NK-92 treated with Interleukin-12 subunit alpha and Interleukin-12 subunit beta, amount 100 ng/mL, for 24 hours (cell line): ENCODE data around the gene ANKH.

Experiments
- DNase-seq: peaks from one replicate; lab custom pipeline; 2025; lab: John Stamatoyannopoulos, UW

Gene ANKH

DNA sequence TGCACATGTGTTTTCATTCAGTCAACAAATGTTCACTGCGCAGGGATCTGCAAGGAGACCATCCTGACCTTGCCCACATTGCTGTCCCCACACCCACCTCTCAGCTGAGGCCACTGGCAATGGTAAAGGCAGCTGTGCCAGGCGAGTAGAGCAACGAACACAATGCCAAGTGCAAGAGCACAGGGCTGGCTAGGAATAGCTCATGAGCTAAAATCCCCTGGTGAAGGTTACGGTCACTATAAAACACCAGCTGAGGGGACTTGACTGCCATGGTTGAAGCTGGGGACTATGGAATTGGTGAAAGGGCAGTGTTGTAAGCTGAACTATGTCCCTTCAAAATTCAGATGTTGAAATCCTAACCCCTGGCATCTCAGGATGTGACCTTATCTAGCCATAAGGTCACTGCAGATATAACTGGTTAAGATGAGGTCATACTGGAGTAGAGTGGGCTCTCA is 111.0 kb downstream of the ANKH start:
- DNase-seq, result no peak

GRCh38 chr5:14759744-14760547 is 111.6 kb downstream of the ANKH start:
- DNase-seq, result no peak

DNA sequence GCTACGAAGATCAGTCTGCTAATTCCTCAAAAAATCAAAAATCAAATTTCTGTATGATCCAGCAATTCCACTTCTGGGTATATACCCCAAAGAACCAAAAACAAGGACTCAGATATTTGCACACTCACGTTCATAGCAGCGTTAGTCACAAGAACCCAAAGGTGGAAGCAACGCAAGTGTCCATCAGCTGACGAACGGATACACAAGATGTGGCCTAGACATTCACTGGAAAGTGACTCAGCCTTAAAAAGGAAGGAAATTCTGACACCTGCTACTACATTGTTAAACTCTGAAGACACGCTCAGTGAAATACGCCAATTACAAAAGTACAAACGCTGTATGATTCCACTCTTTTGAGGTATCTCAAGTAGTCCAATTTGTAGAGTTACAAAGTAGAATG is 113.7 kb downstream of the ANKH start:
- no peak for DNase-seq

DNA sequence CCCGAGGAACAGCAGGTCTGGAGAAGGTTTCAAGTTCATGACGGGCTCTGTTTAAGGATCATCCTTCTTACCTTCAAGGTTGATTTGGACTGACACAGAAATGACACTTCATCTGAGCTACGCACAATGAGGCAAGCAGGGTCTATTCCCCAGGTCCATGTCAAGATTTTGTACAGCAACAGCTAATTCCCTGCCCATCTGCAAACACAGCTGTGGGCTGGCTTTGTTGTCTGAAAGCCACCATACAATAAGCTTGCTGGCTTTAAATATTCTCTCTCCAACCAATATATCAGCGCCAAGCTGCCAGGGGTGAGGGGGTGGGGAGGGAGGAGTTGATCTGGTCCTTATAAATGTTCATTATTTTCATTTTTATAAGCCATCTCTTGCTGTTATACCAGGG is 115.1 kb downstream of the ANKH start:
- DNase-seq, result no peak

DNA sequence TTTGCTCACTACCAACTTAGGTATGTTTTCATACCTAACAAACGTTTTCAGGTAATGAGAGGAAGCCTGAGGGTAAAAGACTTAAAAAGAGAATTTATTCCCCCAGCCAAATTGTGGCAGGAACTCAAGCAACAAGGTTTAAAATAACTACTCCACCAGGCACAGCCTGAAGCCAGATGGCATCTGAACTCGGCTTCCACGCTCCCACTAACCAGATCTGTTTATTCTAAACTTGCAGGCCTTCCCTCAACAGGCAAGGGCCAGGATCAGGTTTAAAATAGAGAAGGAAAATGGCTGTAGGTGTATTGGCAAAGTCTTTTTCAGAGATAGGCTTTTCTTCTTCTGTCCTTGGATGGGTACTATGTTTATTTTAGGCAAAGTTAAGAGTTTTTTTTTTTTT is 117.6 kb downstream of the ANKH start:
- no peak for DNase-seq

DNA sequence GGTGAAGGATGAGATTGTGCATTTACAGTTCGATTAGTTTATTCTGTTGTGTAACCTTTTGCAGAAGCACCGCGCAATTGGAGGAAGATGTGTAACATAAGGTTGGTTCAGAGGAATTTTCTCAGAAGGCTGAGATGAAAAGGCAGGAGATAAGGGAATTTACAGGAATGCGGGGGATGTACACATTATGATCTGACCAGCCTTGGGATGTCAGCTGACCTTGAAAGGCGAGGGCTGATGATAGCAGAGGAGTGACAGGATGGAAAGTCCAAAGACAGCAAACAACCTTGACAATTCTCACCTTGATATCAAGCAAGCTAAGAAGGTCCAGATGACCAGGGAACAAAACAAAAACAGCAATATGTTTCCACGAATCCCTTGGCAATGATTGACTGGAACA is 118.3 kb downstream of the ANKH start:
- DNase-seq, result no peak

- no peak for DNase-seq
These were observed 119.0 kb downstream of the ANKH start for GRCh38 chr5:14752497-14753071.

GRCh38 chr5:14750712-14751111 is 120.9 kb downstream of the ANKH start:
- DNase-seq, result no peak

GRCh38 chr5:14749579-14750101 is 121.9 kb downstream of the ANKH start:
- DNase-seq, result no peak

GRCh38 chr5:14748180-14748900 is 123.2 kb downstream of the ANKH start:
- no peak for DNase-seq

DNA sequence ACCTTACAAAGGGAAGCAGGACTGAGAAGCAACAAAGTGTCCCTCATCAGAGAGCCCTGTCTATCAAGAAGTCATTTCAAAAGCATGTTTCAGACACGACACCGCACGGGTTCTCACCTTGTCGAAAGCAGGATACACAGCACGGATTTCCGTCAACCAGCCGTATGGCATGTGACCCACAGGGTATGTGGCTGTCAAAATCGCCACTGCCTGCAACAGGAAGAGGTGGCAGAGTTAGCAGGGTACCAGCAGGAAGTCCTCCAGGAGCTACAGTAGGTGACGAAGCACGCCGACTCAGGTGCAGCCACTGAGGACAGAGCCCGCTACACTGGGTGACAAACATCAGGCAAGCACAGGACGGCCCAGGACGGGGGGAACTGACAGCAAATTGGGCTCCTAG is 125.8 kb downstream of the ANKH start:
- DNase-seq, result no peak

- DNase-seq, result no peak
These were observed 126.4 kb downstream of the ANKH start for GRCh38 chr5:14745188-14745563.

- no peak for DNase-seq
These were observed 127.0 kb downstream of the ANKH start for GRCh38 chr5:14744296-14745187.

DNA sequence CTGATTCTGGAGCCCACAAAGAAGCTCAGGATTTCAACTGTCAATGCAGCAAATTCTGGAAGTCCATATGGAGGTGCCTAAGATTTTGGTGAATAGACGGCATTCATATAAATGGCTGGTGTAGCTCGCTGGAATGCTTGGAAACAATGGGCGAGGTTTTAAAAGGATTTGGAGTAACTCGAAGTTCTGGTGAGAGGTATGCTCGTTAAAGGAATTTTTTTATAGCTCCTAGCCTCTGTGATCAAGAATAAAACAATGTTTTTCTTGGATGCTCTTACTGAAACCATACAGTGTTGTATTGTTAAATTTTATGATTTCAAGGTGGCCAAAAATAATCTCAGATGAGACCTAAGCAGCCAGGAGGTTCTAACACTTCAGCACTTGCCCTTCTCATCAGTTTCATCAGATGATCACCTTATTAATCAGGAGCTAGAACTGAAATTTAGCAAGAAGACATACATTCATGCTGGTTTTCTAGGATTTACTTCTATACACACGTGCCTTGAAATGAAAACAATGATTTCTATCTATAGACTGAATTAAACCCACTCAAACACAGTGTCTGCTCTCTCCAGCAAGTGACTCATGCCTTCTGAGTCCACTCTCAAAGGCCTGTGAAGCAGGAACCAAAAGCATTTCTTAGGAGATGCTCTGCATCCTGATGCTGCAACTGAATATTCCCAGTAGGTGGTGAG is 127.8 kb downstream of the ANKH start:
- no peak for DNase-seq

GRCh38 chr5:14742498-14742897 is 129.1 kb downstream of the ANKH start:
- no peak for DNase-seq

DNA sequence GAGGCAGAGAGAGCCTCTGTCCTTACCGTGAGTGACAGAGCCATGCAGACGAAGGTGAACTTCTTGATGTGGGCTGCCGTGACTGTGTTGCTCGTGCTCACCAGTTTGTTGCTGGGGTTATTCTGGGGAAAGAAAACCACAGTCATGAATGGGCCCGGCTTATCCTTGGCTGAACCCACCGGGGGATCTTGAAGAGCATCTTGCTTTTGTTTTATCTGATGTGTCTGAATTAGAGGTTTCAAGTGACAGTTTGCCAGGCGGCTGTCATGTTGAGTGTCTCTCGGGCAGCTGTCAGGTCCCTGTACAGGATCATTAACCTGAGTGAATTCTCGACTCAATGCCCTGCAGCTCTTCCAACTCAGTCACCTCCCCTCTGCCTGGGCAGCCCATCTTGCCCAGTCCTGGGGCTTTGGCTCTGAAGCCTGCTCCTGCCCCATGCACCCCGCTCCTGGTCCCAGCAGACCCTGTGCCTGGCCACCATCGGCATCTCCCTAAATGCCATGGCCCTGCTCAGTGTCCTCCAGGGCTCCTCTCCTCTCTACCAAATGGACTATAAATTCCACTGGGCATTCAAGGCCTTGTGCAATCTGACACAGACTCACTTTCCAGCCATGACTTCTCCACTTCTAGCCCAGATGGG is 129.7 kb downstream of the ANKH start:
- DNase-seq, result no peak

DNA sequence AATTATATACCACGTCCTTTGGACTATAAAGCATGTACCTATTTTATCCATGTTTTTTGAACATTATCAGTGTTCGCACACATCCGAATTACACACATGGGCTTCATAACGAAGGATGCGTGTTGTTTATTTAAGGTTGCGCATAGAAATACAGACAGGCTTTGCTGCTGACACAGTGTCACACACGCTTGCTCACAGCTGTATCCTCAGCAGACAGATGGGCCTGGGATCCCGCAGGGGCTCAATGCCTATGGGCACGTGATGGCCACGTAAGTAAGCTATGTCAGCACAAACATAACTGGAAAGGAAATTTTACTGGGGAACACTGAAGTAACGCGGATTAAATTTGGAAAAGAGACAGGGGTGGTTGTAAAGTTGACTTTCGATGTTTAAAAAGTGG is 130.4 kb downstream of the ANKH start:
- DNase-seq, result no peak

DNA sequence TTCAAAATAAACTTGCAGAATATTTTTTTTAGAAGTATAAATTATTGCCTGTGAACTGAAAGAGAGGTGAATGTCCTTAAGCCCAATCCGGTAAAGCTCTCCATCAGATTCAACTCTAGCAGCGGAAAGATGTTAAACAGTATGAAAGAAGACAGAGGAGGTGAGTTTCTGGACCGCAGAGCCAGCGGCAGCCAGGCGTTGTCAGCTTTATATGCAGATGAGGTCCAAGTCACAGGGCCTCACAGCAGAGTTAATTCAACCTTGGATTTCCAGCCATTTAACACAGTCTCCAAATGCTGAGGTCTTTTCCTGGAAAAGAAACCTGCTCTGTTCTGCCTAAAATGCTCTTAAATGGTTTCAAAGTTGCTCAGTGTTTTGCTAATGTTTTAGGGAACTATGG is 131.6 kb downstream of the ANKH start:
- DNase-seq, result no peak

DNA sequence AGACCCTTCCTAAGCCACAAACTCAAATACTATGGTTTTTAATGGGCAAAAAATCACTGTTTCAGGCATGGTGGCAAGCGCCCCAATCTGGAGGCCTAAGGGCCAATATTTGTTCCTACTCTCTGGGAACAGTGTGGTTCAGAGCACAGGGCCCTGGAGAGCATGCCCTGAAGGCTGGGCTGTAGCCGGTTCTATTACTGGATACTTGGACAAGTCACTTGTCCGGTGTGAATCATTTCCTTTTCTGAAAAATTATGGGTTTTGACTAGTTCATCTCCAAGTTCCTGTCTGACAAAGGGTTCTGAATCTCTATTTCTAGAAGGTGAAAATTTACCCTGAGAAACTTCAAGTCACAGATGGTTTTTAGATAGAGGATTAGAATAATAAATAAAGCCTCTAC is 132.0 kb downstream of the ANKH start:
- no peak for DNase-seq

- no peak for DNase-seq
These were observed 133.5 kb downstream of the ANKH start for GRCh38 chr5:14738050-14738449.

- no peak for DNase-seq
These were observed 134.3 kb downstream of the ANKH start for GRCh38 chr5:14737291-14737690.
